LNCaP clone FGC (cell line): ENCODE measurements around the gene FNDC3B.

Experiments used
- DNase-seq: peaks from one replicate; pipeline ENCODE4 v3.0.0-alpha.2; 2011; ENCODE audit warnings: low read depth
- H3K4me3 ChIP-seq: 2 replicates; pipeline ENCODE4 v1.5.1; 2011; ENCODE audit warnings: mild to moderate bottlenecking, low read depth, low read length, control low read depth
- CTCF ChIP-seq: IDR thresholded peaks from 2 replicates; pipeline ENCODE4 v1.5.1; 2012; ENCODE audit warnings: mild to moderate bottlenecking; ENCODE audit not compliant: control insufficient read depth, insufficient read depth; ENCODE audit errors: extremely low read depth

The FNDC3B gene

GRCh38 chr3:172199850-172200369 is 160.5 kb downstream of the FNDC3B start:
- no peak for TF ChIP-seq CTCF
- no peak for DNase-seq
- H3K4me3 ChIP-seq, result no peak overlapping the region

GRCh38 chr3:172201136-172201869 is 161.9 kb downstream of the FNDC3B start:
- no peak for DNase-seq
- H3K4me3 ChIP-seq, result no peak overlapping the region
- no peak for TF ChIP-seq CTCF

GRCh38 chr3:172201870-172202236 is 162.5 kb downstream of the FNDC3B start:
- no peak for DNase-seq
- no peak for TF ChIP-seq CTCF
- no peak overlapping the region for H3K4me3 ChIP-seq

GRCh38 chr3:172202797-172203196 is 163.4 kb downstream of the FNDC3B start:
- H3K4me3 ChIP-seq, result no peak overlapping the region
- no peak for DNase-seq
- 0 out of 2 replicates have a peak, but pooled peaks have one; percentile 17 for TF ChIP-seq CTCF

GRCh38 chr3:172203522-172204258 is 164.3 kb downstream of the FNDC3B start:
- peak; percentile 19; the same call in 1 of the 2 replicates for TF ChIP-seq CTCF
- peak; percentile 95 for DNase-seq

GRCh38 chr3:172204716-172205115 is 165.3 kb downstream of the FNDC3B start:
- H3K4me3 ChIP-seq, result peak overlapping the region; percentile 14
- TF ChIP-seq CTCF, result no peak
- no peak for DNase-seq

More at GRCh38 chr3:172203522-172204258, 164.3 kb downstream of the FNDC3B start:
- peak overlapping the region; percentile 23; the same call in 1 of the 2 replicates for H3K4me3 ChIP-seq
